ENCODE data around the gene EPN2. TPM values are rescaled to one million over a fixed set of nuclear protein-coding genes. Genes with fewer than 3 reads are reported as not detected.

Gene EPN2
- polyA plus RNA-seq, 1 of the 3 experiments (the other 2 are of a cell fraction), result 38.9 TPM

DNA sequence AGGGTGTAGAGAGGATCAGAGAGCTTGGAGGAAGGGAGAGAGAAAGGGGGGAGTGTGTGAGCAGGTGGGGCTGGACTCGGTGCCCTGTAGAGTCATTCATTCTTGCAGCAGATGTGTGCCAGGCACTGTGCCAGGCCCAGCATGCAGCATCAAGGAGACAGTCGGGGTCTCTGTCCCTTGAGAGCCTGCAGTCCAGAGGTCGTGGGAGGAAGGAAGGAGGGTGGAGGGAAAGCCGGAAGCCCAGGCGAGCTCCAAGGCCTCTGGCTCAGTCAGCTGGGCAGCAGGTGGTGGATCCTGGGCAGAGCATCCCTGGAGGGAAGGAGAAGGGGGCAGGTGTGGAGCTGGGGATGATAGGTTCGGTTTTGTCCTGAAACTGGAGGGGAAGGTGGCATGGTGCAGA is 27.5 kb downstream of the EPN2 start:
- Histone ChIP-seq H3K4me3 (ENCODE audit: low read depth in 2 of 2, low read length in 1 of 2) (no peak overlapping the region), H3K9ac (no peak overlapping the region), H3K79me2 (ENCODE audit: insufficient read depth) (peaks cover 89% of the 10 kb centered on the region), H3K27ac (ENCODE audit: low read depth in 2 of 2, low read length in 1 of 2) (no peak overlapping the region), H3K4me2 (no peak overlapping the region), H3K9me3 (no peaks in the 10 kb centered on the region), H3K4me1 (ENCODE audit: control insufficient read depth in 1 of 2, insufficient read depth in 2 of 2, low read depth in 1 of 2, low read length in 1 of 2) (peaks cover 21 to 27% of the 10 kb centered on the region in 2 experiments; a peak in 3 of 4 replicates), H3K9me2 (no peaks in the 10 kb centered on the region), H2AFZ (ENCODE audit: low read depth) (no peak overlapping the region), H3K36me3 (replicated peaks in 1 of 2; ENCODE audit: control insufficient read depth in 1 of 2, insufficient read depth in 2 of 2, low read length in 1 of 2) (peaks cover 0 to 4% of the 10 kb centered on the region in 2 experiments), H4K20me1 (ENCODE audit: insufficient read depth) (peaks cover 70% of the 10 kb centered on the region), H3F3A (replicated peaks; ENCODE audit: insufficient read depth) (peaks cover 15% of the 10 kb centered on the region), H3K27me3 (ENCODE audit: insufficient read depth) (no peaks in the 10 kb centered on the region)
- TF ChIP-seq TEAD4 (IDR thresholded peaks at IDR 0.05; ENCODE audit: borderline replicate concordance, insufficient read depth), result no peak
- no peak for TF ChIP-seq FOXM1 (IDR thresholded peaks at IDR 0.05; ENCODE audit: low read depth)
- no peak for TF ChIP-seq CHD2 (IDR thresholded peaks at IDR 0.05; ENCODE audit: low read length, partially characterized antibody)
- no peak for TF ChIP-seq RCOR1 (IDR thresholded peaks at IDR 0.05; ENCODE audit: low read length)
- TF ChIP-seq, protein P1, sequence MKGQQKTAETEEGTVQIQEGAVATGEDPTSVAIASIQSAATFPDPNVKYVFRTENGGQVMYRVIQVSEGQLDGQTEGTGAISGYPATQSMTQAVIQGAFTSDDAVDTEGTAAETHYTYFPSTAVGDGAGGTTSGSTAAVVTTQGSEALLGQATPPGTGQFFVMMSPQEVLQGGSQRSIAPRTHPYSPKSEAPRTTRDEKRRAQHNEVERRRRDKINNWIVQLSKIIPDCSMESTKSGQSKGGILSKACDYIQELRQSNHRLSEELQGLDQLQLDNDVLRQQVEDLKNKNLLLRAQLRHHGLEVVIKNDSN (IDR thresholded peaks at IDR 0.05; ENCODE audit: borderline replicate concordance, low read depth), result no peak
- TF ChIP-seq, protein P2, sequence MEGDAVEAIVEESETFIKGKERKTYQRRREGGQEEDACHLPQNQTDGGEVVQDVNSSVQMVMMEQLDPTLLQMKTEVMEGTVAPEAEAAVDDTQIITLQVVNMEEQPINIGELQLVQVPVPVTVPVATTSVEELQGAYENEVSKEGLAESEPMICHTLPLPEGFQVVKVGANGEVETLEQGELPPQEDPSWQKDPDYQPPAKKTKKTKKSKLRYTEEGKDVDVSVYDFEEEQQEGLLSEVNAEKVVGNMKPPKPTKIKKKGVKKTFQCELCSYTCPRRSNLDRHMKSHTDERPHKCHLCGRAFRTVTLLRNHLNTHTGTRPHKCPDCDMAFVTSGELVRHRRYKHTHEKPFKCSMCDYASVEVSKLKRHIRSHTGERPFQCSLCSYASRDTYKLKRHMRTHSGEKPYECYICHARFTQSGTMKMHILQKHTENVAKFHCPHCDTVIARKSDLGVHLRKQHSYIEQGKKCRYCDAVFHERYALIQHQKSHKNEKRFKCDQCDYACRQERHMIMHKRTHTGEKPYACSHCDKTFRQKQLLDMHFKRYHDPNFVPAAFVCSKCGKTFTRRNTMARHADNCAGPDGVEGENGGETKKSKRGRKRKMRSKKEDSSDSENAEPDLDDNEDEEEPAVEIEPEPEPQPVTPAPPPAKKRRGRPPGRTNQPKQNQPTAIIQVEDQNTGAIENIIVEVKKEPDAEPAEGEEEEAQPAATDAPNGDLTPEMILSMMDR (IDR thresholded peaks at IDR 0.05), result no peak
- TF ChIP-seq EP300 (IDR thresholded peaks at IDR 0.05; ENCODE audit: borderline replicate concordance in 1 of 2, low read depth in 1 of 2, low read length in 1 of 2), result no peak
- no peak for TF ChIP-seq RAD21 (IDR thresholded peaks at IDR 0.05; ENCODE audit: low read length)
- TF ChIP-seq GABPA (IDR thresholded peaks at IDR 0.05; ENCODE audit: low read depth), result no peak
- TF ChIP-seq EZH2phosphoT487 (IDR thresholded peaks at IDR 0.05; ENCODE audit: borderline replicate concordance, low read depth), result no peak
- no peak for TF ChIP-seq MXI1 (IDR thresholded peaks at IDR 0.05; ENCODE audit: low read depth, low read length)
- TF ChIP-seq NRF1 (IDR thresholded peaks at IDR 0.05; ENCODE audit: low read depth, low read length), result no peak
- TF ChIP-seq, protein P3, sequence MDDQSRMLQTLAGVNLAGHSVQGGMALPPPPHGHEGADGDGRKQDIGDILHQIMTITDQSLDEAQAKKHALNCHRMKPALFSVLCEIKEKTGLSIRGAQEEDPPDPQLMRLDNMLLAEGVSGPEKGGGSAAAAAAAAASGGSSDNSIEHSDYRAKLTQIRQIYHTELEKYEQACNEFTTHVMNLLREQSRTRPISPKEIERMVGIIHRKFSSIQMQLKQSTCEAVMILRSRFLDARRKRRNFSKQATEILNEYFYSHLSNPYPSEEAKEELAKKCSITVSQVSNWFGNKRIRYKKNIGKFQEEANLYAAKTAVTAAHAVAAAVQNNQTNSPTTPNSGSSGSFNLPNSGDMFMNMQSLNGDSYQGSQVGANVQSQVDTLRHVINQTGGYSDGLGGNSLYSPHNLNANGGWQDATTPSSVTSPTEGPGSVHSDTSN (IDR thresholded peaks at IDR 0.05), result no peak
- TF ChIP-seq RXRA (IDR thresholded peaks at IDR 0.05; ENCODE audit: borderline replicate concordance, low read depth), result no peak
- no peak for TF ChIP-seq SIN3A (IDR thresholded peaks at IDR 0.05; ENCODE audit: borderline replicate concordance, low read depth, low read length)
- no peak for TF ChIP-seq FOXJ3 (CRISPR knock-in tag; IDR thresholded peaks at IDR 0.05)
- TF ChIP-seq RFX5 (IDR thresholded peaks at IDR 0.05; ENCODE audit: low read length), result no peak
- no peak for TF ChIP-seq JUND (IDR thresholded peaks at IDR 0.05)
- no peak for DNase-seq
- CTCF ChIA-PET, result interaction anchor here (0.8 to 1.4 kb wide), 2 partner anchors 10 to 14 kb away, joined by 3 read pairs; no protein-coding TSS in a partner anchor
- WGBS (ENCODE audit: low lambda C conversion rate), result 75% methylated on average over 6 of the region's 6 CpGs
- POLR2A ChIA-PET, result no interaction called here

Measured in SK-N-SH (cell line).